Activated T-cell treated with anti-CD3 and anti-CD28 coated beads, Interleukin-2, amount 50 U/mL, for 4 hours (primary cell): ENCODE results near the gene ADAM11. TPM values are rescaled to one million over a fixed set of nuclear protein-coding genes. Genes with fewer than 3 reads are reported as not detected.

ENCODE experiments used
- ATAC-seq, 2 donors: fragments of 200-7000 bp; cut with Tn5 transposase; one replicate each; pipeline ENCODE4 v1.10.0; 2021
- DNase-seq: peaks from one replicate; pipeline ENCODE4 v3.0.0-alpha.2; 2020
- H3K27me3 Mint-ChIP-seq: one replicate; pipeline ENCODE4 v1.8.0; 2021; ENCODE audit warnings: low read depth, mixed read lengths
- H3K36me3 Mint-ChIP-seq: one replicate; pipeline ENCODE4 v1.8.0; 2022; ENCODE audit warnings: mixed read lengths; ENCODE audit not compliant: insufficient read depth
- H3K4me1 Mint-ChIP-seq: one replicate; pipeline ENCODE4 v1.8.0; 2021; ENCODE audit warnings: low read depth, mixed read lengths
- H3K4me3 Mint-ChIP-seq: one replicate; pipeline ENCODE4 v1.8.0; 2021; ENCODE audit warnings: mild to moderate bottlenecking, moderate library complexity, mixed read lengths
- H3K9me3 Mint-ChIP-seq: one replicate; pipeline ENCODE4 v1.8.0; 2021; ENCODE audit warnings: mixed read lengths
- total RNA-seq, 3 donors: library from RNA; stranded (reverse); gene quantifications; one replicate each; pipeline ENCODE4 v1.2.1, GENCODE V29; 2021

The ADAM11 gene
- total RNA-seq, 3 donors from 2014 or later = 0.38 to 0.50 (median 0.41) TPM

- Mint-ChIP-seq H3K36me3 (no peaks in the 10 kb centered on the region), H3K4me3 (no peak overlapping the region), H3K27me3 (peaks cover 44% of the 10 kb centered on the region), H3K9me3 (no peaks in the 10 kb centered on the region), H3K4me1 (peaks cover 4% of the 10 kb centered on the region)
- ATAC-seq (no peak), DNase-seq (no peak)
Observed at GRCh38 chr17:44765965-44766364, 7.2 kb downstream of the ADAM11 start.

GRCh38 chr17:44766409-44767038, 7.7 kb downstream of the ADAM11 start:
- H3K9me3 Mint-ChIP-seq = no peaks in the 10 kb centered on the region
- peaks cover 4% of the 10 kb centered on the region for H3K4me1 Mint-ChIP-seq
- H3K27me3 Mint-ChIP-seq = peaks cover 38% of the 10 kb centered on the region
- ATAC-seq = no peak
- no peak for DNase-seq
- no peaks in the 10 kb centered on the region for H3K36me3 Mint-ChIP-seq
- H3K4me3 Mint-ChIP-seq = no peak overlapping the region

- H3K4me1 Mint-ChIP-seq = peaks cover 4% of the 10 kb centered on the region
- H3K27me3 Mint-ChIP-seq = peaks cover 33% of the 10 kb centered on the region
- H3K36me3 Mint-ChIP-seq = no peaks in the 10 kb centered on the region
- ATAC-seq (no peak), DNase-seq (no peak)
- H3K4me3 Mint-ChIP-seq = no peak overlapping the region
- H3K9me3 Mint-ChIP-seq = no peaks in the 10 kb centered on the region
Observed at GRCh38 chr17:44767493-44767892, 8.7 kb downstream of the ADAM11 start.

GRCh38 chr17:44768505-44769142, 9.8 kb downstream of the ADAM11 start:
- peaks cover 4% of the 10 kb centered on the region for H3K4me1 Mint-ChIP-seq
- H3K27me3 Mint-ChIP-seq = peaks cover 23% of the 10 kb centered on the region
- H3K4me3 Mint-ChIP-seq = no peak overlapping the region
- ATAC-seq (peak in 1 of 2 donors; percentile 24), DNase-seq (no peak)
- H3K36me3 Mint-ChIP-seq = no peaks in the 10 kb centered on the region
- H3K9me3 Mint-ChIP-seq = no peaks in the 10 kb centered on the region

GRCh38 chr17:44769230-44769629, 10.4 kb downstream of the ADAM11 start:
- DNase-seq (no peak), ATAC-seq (no peak)
- Mint-ChIP-seq H3K27me3 (peaks cover 20% of the 10 kb centered on the region), H3K4me3 (no peak overlapping the region), H3K36me3 (no peaks in the 10 kb centered on the region), H3K4me1 (peaks cover 4% of the 10 kb centered on the region), H3K9me3 (no peaks in the 10 kb centered on the region)

GRCh38 chr17:44769647-44770084, 10.9 kb downstream of the ADAM11 start:
- Mint-ChIP-seq H3K9me3 (no peaks in the 10 kb centered on the region), H3K4me3 (no peak overlapping the region), H3K4me1 (peaks cover 4% of the 10 kb centered on the region), H3K36me3 (no peaks in the 10 kb centered on the region), H3K27me3 (peaks cover 16% of the 10 kb centered on the region)
- DNase-seq (no peak), ATAC-seq (no peak)

GRCh38 chr17:44770166-44770925, 11.6 kb downstream of the ADAM11 start:
- H3K36me3 Mint-ChIP-seq = no peaks in the 10 kb centered on the region
- H3K27me3 Mint-ChIP-seq = peaks cover 16% of the 10 kb centered on the region
- DNase-seq (no peak), ATAC-seq (no peak)
- H3K9me3 Mint-ChIP-seq = no peaks in the 10 kb centered on the region
- no peak overlapping the region for H3K4me3 Mint-ChIP-seq
- peaks cover 6% of the 10 kb centered on the region for H3K4me1 Mint-ChIP-seq

- Mint-ChIP-seq H3K36me3 (no peaks in the 10 kb centered on the region), H3K4me3 (no peak overlapping the region), H3K4me1 (peaks cover 13% of the 10 kb centered on the region), H3K27me3 (peaks cover 11% of the 10 kb centered on the region), H3K9me3 (no peaks in the 10 kb centered on the region)
- no peak for ATAC-seq
- no peak for DNase-seq
Observed at GRCh38 chr17:44772308-44773045, 13.7 kb downstream of the ADAM11 start.

- Mint-ChIP-seq H3K9me3 (no peaks in the 10 kb centered on the region), H3K4me1 (peaks cover 13% of the 10 kb centered on the region), H3K4me3 (no peak overlapping the region), H3K27me3 (peaks cover 8% of the 10 kb centered on the region), H3K36me3 (no peaks in the 10 kb centered on the region)
- DNase-seq (no peak), ATAC-seq (no peak)
Observed at GRCh38 chr17:44773140-44773539, 14.4 kb downstream of the ADAM11 start.

GRCh38 chr17:44774271-44775135, 15.7 kb downstream of the ADAM11 start:
- peaks cover 8% of the 10 kb centered on the region for H3K27me3 Mint-ChIP-seq
- DNase-seq = peak; percentile 83
- no peaks in the 10 kb centered on the region for H3K36me3 Mint-ChIP-seq
- peak; percentile 50 to 51 for ATAC-seq
- peaks cover 10% of the 10 kb centered on the region for H3K4me1 Mint-ChIP-seq
- no peaks in the 10 kb centered on the region for H3K9me3 Mint-ChIP-seq
- H3K4me3 Mint-ChIP-seq = peak overlapping the region; percentile 86

GRCh38 chr17:44775136-44775837, 16.5 kb downstream of the ADAM11 start:
- Mint-ChIP-seq H3K4me3 (peak overlapping the region; percentile 86), H3K36me3 (no peaks in the 10 kb centered on the region), H3K27me3 (peaks cover 12% of the 10 kb centered on the region), H3K9me3 (no peaks in the 10 kb centered on the region), H3K4me1 (peaks cover 10% of the 10 kb centered on the region)
- DNase-seq (peak; percentile 98), ATAC-seq (peak; percentile 96 to 97)

- Mint-ChIP-seq H3K27me3 (peaks cover 10% of the 10 kb centered on the region), H3K4me3 (peak overlapping the region; percentile 86), H3K9me3 (no peaks in the 10 kb centered on the region), H3K36me3 (no peaks in the 10 kb centered on the region), H3K4me1 (peaks cover 10% of the 10 kb centered on the region)
- DNase-seq (no peak), ATAC-seq (peak; percentile 11 to 12)
Observed at GRCh38 chr17:44775838-44776621, 17.2 kb downstream of the ADAM11 start.
